Epidermal melanocyte (primary cell): ENCODE measurements around the gene TBC1D21.
"Not testable (repeated sequence)": the region's sequence is repeated elsewhere in the genome, so short reads cannot be mapped to it uniquely, and the experiment has no call there.

Experiments used
- DNase-seq: peaks from one replicate; pipeline ENCODE4 v3.0.0; 2011; ENCODE audit warnings: low spot score; ENCODE audit not compliant: insufficient read length

The TBC1D21 gene

DNA sequence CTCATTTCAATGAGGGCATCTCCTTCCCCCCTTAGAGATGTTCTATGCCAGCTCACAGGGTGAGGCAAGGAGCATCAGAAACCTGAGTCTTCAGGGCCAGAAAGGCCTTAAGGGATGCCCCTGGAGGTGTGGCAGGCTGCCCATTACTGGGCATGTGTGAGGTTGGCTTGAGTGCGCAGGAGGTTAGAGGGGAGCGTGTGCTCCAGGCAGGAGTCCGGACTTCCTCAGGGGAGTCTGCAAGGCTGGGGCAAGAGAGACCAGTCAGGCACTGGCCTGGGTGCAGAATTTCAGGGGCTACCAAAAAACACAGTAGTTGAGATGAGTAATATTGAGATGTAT lies 54.8 kb downstream of the TBC1D21 start:
- DNase-seq = no peak

DNA sequence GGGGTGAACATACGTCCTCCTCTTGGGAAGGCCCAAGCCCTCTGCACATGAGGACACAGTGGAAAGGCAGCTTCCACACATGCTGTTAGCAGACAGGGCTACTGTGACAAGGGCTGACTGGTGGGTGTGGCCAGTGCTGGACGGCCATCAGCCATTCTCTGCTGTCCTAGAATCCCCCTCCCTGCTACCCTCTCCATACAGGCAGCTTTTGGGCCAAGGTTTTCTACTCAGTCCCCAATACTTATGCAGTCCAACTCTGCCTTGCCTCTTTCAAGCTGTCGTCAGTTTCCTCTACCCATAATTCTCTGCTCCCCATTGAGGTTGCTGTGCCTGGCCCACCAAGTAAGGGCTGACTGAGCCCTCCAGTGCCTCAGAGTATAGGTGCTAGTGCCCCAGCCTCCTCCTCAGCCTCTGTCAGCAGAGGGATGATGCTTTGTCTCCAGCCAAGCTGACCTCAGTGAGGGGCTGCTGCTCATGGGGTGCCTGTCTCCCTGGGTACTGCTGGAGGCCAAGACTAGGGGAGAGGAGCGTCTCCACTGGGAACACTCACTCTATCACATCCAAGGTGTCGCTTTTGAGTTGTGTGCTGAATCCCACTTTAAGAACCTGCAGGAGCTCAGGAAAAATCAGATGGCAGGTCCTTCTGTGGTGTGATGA lies 55.7 kb downstream of the TBC1D21 start:
- no peak for DNase-seq

DNA sequence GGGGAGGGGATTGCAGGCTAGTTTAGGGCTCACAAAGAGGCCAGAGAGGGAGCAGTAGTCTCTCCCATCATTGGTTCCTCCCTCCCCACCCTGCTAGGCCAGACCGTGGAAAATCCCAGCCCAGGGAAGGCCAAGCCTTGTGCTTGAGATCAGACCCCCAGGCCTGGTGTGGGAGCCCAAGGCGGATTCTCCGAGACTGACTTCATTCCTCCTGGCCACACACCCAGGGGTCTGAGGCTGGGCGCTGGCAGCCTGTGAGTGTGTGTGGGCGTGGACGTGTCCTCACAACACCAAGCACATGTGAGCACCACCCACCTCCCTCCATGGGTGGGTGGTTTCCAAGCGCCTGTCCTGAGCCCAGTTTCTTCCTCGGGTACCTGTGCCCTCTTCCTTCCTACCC lies 57.0 kb downstream of the TBC1D21 start:
- no peak for DNase-seq

DNA sequence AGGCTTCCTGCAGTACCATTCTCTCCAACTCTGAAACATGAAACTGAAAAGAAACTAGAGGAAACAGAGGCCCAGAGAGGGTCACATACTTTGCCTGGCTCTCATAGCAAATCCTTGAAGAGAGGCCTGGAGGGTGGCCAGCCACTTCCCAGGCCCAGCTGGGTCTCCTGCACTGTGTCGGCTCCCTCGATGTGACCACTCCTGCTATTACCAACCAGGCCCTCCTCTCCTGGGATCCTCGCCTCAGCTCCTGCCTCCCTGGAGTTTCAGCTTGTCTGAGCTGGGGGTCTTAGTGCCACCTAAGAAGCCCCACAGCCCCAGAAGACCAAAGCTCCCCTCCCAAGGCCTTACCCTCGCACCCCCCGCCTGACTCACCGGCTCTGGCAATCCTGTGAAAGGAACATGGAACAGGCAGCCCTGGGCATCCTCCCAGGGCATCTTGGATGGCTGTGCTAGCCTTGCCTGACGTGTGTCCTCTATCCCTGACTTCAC lies 57.5 kb downstream of the TBC1D21 start:
- no peak for DNase-seq

DNA sequence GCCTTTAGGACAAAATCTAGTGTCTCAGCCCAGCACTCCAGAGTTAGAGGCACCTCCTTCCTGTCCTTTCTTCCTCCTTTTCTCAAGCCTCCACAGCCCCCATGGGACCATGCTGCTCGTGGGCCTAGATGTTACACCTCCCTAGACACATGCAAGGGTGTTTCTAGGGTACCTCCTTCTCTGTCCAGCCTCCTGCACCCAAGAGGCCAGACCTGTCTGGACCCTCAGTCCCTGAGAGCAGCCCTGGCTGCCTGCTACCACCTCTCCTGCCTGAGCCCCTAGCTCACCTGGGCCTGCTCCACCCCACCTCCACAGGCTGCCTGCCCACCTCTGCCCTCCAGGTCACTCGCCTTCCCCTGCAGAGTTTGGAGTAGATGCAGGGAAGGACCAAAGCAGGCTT lies 58.1 kb downstream of the TBC1D21 start:
- no peak for DNase-seq

DNA sequence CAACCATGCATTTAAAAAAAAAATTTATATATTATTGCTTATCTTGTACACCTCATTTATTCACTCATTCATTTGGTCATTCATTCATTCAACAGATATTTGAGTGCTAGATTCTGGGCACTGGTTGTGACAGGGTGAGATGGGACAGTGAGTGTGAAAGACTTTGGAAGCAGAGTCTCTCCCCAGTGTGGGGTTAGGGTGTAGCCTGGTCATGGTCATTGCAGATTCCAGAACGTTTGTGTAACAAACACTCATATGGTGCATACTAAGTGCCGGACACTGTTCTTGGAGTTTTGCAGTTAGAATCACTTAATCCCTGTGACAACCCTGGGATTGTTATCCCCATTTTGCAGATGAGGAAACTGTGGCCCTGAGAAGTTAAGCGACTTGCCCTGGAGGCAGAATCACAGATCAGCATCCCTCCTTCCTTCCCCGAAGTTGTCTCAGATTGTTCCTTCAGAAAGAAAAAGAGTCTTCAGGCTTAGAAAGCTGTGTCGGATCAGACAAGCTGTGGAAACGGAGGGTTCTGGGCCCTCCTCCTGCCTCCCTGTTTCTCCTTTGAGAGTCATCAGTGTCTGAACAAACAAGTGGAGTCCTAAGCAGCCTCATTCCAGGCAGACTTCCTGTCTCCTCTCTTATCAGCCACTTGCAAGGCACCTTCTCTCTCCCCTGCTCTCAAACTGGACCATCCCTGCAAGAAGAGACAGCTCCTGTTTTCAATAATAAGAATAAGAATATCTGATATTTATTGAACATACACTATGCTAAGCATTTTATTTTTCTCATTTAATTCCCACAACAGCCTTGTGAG lies 59.2 kb downstream of the TBC1D21 start:
- DNase-seq = no peak

DNA sequence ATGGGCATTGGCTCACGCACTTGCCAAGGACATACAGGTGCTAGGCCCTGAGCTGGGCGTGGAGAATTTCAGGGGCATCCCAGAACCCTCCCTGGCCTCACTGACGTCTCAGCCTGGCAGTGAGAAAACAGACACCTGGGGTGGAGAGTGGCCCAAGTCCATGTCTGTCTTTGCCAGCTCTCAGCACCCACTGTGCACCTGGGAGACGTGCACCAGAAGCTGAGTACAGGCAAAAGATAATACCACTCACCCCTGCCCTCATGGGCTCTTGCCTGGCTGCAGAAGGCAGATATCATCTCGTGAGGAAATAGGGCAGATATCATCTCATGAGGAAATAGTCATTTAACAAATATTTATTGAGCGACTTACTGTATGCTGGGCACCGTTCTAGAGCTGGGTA lies 60.9 kb downstream of the TBC1D21 start:
- DNase-seq = no peak

DNA sequence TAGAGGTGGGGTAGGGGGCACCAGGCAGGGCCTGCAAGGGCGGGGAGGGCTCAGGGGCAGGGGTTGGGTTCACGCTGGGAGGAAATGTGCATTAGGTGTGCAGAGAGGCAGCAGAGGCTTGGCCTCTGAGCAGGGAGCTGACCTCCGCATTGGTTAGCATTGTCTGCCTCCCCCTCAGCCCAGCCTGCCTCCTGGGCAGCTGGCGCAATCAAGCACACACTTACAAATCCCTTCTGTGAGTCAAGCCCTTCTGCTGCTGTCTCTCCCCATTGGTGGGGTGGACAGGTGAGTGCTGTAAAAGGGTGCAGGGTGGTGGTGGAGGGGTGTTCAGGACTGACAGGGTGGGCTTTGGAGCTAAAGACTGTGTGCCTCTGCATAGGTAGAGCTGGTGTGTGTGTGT lies 62.2 kb downstream of the TBC1D21 start:
- DNase-seq = no peak

DNA sequence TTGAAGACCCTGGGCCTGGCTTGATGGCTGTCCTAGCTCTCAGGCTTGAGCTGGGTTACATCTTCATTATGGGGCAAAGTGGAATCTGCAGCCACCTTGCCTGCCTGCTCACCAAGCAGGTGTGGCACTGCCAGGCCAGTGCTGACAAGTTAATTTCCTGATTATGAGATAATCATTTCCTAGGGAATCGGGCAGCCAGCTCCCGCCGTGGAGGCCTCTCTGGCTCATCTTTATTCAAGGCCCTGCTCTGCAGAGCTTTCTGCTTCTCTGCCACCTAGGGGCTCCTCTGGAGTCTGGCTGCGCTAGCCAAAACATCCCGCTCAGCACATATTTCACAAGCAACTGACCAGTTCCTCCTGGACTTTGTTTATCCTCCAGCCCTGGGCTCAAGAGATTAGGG lies 62.8 kb downstream of the TBC1D21 start:
- DNase-seq = no peak

DNA sequence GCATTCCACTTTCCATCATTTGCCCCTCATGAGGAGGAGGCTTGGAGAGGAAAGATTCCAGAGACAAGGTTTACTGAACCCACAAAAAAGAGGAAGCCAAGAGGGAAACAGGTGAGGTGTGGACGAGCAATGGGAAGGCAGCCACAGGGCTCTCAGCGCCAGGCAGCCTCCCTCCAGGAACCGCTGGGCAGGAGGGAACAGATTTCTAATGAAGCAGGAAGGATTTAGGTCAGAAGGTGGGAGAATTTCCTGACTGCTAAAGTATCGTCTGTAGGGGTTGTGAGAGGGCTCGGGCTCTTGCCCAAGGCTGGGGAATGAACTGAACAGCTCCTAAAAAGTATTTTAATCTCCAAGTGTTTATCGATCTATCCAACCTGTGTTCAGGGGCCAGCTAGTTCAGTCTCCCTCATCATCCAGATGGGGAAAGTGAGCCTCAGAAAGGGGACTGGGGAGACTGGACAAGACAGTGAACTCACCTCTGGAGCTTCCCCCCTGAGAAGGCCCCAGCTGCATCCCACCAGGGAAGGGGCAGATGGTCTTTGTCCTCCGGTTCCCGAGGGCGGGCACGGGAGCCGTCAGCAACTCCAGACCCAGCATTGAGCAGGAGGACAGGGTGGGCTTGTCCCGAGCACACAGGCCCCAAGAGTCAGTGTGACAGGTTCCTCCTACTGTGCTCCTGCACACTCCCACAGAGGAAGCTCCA lies 63.4 kb downstream of the TBC1D21 start:
- DNase-seq = no peak

DNA sequence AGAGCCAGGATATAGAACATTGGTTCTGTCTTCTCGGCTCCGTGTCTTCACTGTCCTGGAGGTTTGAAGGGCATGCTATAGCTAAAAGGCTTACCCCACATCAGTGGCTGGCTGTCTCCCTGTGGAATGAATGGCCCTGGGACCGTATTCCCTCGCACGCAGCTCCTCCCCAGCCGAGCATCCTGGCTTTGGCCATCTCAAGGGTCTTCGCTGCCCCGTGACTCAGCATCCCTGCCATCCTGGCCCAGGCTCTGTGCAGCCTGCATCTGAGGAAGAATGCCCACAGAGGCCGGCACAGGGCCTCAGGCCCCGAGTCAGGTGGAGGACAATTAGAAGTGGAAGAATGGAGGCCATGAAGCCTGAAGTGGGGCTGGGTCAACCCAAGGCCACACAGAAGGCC lies 63.9 kb downstream of the TBC1D21 start:
- no peak for DNase-seq

DNA sequence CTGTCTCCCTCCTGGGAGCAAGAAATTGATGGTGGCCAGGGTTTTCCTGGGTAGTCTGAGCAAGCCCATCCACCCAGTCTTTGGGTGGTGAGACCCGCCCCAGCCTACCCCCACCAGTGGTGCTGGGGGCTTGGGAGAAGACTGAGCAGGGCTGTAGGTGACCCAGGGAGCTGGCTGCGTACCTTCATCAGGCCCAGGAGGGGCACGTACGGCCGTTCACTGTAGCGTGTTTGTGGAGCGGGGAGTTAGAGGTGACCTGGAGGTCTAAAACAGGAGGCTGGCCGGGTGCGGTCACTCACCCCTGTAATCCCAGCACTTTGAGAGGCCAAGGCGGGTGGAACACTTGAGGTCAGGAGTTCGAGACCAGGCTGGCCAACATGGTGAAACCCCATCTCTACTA lies 64.4 kb downstream of the TBC1D21 start:
- DNase-seq = no peak

DNA sequence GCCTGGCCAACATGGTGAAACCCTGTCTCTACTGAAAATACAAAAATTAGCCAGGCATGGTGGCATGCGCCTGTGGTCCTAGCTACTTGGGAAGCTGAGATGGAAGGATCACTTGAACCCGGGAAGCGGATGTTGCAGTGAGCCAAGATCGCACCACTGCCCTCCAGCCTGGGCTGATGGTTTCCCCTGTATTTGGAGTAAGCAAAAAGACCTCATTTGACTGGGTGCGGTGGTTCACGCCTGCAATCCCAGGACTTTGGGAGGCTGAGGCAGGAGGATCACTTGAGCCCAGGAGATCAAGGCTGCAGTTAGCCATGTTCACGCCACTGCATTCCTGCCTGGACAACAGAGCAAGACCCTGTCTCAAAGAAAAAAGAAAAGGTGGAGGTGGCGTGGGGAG lies 65.2 kb downstream of the TBC1D21 start:
- not testable (repeated sequence) for DNase-seq
